Inferior parietal cortex (tissue), 1 donor: ENCODE results near the gene NR1H3.

Experiments used
- DNase-seq: peaks from one replicate; pipeline ENCODE4 v3.0.0-alpha.2; 2016; ENCODE audit errors: extremely low spot score

The NR1H3 gene

DNA sequence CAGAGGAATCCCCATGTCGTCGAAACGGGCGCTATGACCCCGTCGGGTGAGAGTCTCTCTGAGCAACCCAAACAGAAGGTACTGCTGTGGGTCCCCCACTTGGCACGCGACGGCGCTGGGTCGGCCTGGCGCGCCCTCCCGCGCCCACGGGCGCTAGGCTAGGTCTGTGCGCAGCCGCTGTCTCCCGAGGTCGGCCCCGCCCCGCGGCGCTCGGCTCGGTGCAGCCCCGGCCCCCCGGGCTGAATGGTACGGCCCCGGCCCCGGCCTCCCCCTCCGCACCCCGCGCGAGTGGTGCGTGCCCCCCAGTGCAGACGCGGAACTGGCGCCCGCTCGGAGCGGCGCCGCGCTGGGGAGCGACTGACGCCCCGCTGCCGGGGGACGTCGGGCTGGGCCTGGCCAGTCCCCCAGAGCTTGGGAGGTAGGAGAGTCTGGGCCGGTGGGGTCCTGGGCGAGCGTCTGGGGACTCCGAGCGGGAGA, 12.1 kb downstream of the NR1H3 start, which contains the start of gene MADD:
Gene MADD, plus strand, starts transcription at position 305 of the 477 bp plus-strand sequence.
- peak; percentile 82 for DNase-seq

DNA sequence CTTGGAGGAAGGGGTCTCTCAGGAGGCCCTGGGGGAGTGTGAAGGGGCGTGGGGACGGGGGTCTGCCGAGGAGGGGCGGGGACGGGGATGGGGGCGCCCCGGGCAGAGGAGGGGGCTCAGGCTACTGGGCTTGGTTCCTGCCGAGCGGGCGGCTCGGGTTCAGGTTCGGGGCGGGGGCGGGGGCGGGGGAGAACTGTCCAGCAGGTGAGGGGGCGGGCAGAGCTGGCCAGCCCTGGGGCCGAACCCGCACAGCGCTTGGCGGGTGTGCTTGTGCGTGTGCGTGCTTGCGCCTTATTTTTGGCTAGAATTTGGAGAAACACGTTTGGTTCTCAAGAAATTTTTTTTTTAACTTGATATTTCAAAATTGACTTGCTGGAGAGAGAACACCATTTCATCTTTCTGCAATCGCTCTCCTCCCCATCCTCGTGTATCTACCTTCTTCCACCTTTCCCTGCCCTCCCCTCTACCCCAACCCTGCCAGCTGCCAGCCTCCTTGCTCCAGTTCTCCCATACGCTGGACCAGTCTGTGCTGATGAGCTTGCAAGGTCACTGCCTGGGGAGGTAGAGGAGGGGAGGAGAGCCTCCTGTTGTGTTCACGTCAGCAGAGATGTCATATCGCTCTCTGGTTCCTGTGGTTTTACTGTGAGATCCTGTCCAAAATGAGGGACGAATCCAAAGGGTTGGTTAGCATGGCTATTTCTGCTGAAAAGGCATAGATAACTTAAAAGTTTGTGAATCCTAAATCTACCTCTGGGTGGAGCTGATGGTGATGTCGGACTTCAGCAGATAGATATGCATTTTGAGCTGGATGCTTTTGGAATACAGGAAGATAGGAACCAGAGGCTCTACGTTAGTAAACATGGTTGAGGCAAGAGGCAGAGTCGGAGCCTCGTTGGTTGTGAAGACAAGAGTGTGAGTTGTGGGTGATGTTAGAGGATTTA, 12.8 kb downstream of the NR1H3 start:
- peak; percentile 54 for DNase-seq

DNA sequence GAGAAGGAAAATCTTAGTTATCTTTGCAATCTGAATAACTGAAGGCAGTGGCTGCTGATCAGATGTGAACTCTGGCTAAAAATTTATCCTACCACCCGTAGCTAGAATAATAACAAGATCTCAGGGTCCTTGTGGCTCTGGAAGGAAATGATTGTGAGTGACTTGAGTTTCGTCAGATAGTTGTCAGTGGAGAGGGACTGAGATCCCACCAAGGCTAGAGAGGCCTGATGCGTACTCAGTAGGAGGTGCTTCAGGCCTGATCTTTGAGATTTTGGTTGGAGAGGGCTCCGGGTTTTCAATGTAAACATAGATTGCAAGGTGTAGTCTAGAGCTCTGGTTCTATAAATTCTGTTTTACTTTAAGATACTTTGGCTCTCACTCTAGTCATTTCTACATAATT, 13.5 kb downstream of the NR1H3 start:
- DNase-seq = no peak

DNA sequence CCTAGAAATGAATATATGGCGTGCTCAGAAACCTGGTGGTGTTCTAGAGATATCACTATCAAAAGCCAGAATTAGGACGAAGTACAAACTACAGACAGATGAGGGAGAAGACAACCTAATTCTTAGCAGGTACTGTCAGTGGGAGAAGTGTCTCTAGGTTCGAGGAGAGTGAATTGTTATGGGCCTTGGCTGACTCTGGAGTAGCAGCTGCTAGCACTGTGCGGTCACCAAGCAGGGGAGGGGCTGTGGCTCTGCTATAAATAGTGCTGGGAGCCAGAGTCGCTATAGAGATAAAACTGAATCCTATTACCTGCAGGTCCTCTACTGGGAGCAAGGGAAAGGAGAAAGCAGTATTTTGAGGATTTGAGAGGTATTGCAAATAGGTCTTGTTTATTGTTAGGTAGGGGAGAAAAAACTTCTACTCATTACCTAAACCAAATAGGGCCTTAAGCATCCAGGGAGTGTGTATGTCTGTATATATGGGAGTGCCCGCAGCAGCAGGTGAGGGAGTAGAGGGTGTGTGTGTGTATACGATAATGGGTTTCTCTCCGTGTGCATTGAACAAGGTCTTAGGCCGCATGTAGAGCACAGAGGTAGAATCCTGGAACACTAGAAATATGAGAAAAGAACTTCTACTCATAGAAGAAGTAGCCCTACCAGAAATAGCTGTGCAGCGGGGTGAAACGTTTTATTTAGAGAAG, 14.3 kb downstream of the NR1H3 start:
- peak; percentile 43 for DNase-seq

DNA sequence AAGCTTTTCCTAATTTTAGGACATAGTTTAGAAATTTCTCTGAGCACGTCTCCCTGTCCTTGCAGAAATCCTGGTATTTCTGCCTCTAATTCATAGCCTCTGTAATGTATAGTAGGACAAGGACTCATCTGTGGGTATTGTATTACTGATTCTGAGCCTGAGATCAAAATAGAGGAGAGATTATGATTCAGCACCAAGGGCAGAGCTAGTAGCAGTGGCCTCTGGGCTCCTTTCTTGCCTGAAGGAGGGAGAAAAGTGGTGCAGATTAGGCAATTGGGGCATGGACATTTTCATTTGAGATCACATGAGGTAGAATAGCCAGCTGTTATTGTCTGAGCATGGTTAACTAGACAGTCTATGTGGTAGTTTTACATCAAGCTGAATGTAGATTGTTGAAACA, 14.9 kb downstream of the NR1H3 start:
- no peak for DNase-seq

DNA sequence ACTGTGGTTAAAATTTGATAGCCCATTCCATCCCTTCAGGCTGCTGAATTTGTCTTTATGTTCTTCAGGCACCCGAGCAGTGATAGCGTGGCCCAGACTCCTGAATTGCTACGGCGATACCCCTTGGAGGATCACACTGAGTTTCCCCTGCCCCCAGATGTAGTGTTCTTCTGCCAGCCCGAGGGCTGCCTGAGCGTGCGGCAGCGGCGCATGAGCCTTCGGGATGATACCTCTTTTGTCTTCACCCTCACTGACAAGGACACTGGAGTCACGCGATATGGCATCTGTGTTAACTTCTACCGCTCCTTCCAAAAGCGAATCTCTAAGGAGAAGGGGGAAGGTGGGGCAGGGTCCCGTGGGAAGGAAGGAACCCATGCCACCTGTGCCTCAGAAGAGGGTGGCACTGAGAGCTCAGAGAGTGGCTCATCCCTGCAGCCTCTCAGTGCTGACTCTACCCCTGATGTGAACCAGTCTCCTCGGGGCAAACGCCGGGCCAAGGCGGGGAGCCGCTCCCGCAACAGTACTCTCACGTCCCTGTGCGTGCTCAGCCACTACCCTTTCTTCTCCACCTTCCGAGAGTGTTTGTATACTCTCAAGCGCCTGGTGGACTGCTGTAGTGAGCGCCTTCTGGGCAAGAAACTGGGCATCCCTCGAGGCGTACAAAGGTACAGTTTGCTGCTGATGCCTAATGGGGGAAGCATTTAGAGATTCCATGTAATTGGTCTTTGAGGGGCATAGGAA, 16.9 kb downstream of the NR1H3 start:
- no peak for DNase-seq

DNA sequence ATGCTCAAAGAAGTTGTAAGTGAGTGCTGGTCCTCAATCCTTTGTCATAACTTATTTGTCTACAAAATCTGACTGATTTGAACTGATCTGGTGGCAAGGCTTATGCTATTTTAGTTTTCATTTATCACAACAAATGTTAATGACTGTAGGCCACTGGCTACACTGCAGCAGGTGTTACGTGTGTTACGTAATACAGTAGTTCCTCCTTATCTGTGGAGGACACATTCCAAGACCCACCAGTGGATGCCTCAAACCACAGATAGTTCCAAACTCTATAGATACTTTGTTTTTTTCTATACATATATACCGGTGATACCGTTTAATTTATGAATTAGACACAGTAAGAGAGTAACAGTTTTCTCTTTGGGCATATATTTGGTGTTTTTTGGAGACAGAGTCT, 19.1 kb downstream of the NR1H3 start:
- no peak for DNase-seq

DNA sequence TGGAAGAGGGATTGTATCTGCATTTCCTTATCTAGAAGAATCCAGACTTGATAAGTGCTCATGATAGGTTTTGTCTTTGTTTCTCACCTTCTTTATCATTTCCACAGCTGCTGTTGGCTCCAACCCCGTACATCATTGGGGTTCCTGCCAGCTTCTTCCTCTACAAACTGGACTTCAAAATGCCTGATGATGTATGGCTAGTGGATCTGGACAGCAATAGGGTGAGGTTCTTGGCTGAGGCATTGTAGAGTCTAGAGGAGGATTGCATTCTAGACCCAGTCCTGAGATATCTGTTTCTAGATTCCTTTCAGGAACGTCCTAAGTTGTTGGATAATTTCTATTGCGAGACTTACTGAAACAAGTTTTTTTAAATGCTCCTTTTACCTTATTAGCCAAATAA, 20.3 kb downstream of the NR1H3 start:
- no peak for DNase-seq

DNA sequence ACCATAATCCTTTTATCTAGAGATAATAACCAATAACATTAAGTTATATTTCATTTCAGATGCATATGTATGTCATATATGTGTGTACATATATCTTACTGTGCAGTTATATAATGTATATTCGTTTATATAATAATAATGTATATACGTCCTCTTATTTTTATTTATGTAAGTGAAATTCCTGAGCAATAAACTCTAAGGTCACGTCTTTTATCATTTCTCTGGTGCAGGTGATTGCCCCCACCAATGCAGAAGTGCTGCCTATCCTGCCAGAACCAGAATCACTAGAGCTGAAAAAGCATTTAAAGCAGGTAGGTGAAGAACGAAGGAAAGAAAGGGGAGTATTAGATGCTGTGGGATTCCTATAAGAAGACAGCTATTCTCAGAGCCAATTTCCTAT, 21.0 kb downstream of the NR1H3 start:
- DNase-seq = no peak

DNA sequence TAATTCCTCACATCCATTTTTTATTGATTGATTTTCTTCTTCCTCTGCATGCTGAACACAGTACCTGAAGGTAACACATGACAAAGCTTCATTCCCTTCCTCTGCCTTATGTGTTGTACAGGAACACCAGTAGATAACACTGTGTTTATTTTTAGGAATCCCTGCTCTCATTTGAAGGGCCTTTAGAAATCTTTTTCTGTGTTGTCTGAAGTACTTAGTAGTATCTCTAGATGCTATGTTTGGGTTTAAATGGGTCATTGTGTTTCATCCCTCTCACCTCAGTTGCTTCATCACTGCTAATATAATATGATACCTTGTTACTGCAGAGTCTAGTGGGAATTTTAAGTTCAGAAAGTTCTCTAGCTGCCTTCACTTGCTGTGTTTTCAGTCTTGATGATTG, 22.3 kb downstream of the NR1H3 start:
- no peak for DNase-seq

DNA sequence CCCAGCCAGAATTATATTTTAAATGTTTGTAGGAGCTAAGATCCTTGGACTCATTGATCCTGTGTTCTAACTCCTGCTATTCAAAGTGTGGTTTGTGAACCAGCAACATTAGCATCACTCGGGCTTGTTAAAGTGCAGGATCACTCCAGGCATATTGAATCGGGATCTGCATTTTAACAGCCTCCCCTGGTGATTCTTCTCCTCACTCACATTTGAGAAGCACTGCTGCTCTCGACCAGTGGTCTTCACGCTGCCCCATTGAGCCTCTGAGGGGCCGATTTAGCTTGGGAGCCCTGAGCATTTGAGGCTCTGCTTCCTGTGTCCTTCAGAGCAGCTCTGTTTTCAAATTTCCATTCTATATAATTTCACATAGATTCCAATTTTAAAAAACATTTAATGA, 23.1 kb downstream of the NR1H3 start:
- no peak for DNase-seq

DNA sequence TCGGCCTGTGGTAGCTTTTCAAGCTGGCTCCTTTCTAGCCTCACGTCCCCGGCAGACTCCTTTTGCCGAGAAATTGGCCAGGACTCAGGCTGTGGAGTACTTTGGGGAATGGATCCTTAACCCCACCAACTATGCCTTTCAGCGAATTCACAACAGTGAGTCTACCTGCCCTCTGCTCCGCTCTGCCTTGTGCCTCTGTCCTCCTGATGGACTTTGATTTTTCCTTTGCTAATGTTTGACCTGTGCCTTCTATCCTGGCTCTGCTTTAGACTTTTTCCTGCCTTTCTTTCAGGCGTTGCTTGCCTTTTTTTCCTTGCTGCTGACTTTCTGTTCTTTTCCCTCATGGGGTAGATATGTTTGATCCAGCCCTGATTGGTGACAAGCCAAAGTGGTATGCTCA, 24.7 kb downstream of the NR1H3 start:
- no peak for DNase-seq

DNA sequence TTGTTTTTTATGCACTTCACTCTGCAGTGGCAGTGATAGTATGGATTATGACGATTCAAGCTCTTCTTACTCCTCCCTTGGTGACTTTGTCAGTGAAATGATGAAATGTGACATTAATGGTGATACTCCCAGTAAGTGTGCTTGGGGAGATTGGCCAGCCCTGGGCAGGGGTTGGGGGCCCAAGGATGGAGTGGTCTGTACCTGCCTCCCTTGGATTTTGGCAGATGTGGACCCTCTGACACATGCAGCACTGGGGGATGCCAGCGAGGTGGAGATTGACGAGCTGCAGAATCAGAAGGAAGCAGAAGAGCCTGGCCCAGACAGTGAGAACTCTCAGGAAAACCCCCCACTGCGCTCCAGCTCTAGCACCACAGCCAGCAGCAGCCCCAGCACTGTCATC, 26.4 kb downstream of the NR1H3 start:
- DNase-seq = no peak

DNA sequence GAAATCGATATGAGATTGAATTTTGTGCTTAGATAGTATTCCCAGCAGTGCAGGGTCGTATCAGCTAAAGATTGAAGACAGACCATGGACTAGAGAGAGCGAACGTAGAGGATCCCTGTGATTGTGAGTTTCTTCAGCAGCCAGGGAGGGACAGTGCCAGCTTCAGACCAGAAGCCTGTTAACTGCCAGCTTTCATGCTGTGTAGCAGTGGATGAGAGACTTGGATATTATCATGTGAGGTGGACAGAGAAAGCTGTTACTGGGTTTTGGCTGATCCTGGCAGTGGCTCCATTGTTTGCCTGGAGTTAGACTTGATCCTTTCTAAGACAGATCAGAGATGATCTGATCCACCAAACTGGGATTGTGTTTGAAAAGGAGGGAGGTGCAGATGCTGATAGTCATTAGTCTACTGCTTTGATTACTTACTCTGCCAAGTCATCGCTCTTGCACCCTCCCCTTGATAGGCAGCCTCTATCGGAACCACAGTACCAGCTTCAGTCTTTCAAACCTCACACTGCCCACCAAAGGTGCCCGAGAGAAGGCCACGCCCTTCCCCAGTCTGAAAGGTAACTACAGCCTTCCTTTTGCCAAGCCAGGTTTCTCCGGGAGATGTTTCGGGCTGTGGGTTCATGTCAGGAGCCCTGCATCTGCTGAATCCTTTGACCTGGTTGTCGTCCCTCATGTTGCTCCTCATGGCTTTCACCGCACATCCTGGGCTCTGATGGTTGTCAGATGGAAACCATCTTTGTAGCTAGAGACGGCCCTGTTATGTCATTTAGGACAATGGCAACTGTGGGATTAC, 28.4 kb downstream of the NR1H3 start:
- no peak for DNase-seq

DNA sequence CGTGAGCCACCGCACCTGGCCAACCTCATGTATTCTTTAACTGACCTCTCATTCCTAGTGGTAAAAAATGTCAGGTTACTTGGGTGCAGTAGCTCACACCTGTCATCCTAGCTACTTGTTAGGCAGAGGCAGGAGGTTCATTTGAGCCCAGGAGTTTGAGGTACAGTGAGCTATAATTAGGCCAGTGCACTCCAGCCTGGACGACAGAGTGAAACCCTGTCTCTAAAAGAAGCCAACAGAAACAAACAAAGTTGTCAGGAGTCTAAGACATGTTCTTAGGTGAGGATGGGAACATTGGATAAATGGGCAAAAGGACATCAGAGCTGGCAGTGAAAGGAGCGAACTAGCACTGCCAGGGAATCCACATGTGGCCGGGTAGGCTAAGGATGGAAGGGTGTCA, 30.3 kb downstream of the NR1H3 start:
- no peak for DNase-seq

DNA sequence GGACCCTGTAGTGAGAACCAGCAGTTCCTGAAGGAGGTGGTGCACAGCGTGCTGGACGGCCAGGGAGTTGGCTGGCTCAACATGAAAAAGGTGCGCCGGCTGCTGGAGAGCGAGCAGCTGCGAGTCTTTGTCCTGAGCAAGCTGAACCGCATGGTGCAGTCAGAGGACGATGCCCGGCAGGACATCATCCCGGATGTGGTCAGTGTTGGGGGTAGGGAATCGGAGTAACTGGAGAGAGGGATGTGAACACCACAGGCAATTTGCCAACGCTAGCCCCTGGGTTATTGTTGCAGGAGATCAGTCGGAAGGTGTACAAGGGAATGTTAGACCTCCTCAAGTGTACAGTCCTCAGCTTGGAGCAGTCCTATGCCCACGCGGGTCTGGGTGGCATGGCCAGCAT, 32.1 kb downstream of the NR1H3 start:
- no peak for DNase-seq

DNA sequence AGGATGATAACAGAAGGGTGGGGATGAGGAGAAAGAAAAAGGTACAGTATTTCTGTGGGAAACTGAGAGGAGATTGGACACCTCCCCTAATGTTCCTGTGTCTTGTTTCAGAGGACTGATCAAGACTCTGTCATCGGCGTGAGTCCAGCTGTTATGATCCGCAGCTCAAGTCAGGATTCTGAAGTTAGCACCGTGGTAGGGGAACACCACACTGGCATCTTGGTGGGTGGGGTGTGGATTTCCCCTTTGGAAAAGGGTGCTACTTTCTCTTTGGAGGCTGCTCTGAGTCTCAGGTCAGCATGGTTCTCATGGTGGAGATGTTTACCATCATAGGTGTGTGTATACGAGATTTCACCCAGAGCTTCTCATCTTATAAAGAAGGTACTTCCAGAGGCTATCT, 37.6 kb downstream of the NR1H3 start:
- DNase-seq = no peak

DNA sequence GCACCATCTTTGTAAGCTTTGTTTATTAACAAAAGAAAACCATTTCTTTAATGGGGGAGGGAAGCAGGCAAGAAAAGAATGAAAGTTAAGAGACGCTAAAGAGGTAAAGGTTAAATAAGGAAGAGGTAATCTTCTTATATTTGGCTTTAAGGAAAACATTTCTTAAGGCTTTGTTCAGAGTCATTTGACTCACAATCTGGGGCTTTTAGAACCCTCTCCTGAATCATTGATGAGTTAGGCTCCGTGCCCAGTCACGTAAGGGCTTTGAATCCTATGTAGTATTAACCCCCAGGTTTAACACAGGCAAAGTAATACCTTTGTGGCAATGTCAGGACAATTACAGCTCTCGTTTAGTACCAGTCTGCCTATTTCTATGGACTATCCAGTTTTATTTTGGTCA, 38.2 kb downstream of the NR1H3 start:
- no peak for DNase-seq

DNA sequence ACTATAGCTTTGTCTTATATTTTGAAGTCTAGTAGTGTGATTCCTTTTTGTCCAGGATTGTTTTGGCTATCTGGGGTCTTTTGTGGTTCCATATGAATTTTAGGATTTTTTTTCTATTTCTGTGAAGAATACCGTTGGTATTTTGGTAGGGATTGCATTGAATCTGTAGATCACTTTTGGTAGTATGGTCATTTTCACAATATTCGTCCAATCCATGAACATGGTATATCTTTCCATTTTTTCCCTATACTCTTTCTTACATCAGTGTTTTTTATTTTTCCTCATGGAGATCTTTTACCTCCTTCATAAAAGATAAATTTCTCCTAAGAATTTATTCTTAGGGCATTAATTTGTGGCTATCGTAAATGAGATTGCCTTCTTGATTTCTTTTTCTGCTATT, 41.3 kb downstream of the NR1H3 start:
- no peak for DNase-seq

DNA sequence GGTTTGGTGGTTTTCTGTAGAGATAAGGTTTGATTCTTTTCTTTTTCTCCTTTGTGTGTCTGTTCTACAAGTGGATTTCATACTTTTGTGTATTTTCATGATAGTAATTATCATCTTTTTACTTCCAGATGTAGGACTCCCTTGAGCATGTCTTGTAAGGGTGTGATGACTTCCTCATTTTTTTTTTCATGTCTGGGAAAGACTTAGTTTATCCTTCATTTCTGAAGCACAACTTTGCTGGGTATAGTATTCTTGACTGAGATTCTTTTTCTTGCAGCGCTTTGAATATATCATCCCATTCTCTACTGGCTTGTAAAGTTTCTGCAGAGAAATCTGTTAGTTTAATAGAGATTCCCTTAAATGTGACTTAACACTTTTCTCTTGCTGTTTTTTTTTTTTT, 45.1 kb downstream of the NR1H3 start:
- no peak for DNase-seq

DNA sequence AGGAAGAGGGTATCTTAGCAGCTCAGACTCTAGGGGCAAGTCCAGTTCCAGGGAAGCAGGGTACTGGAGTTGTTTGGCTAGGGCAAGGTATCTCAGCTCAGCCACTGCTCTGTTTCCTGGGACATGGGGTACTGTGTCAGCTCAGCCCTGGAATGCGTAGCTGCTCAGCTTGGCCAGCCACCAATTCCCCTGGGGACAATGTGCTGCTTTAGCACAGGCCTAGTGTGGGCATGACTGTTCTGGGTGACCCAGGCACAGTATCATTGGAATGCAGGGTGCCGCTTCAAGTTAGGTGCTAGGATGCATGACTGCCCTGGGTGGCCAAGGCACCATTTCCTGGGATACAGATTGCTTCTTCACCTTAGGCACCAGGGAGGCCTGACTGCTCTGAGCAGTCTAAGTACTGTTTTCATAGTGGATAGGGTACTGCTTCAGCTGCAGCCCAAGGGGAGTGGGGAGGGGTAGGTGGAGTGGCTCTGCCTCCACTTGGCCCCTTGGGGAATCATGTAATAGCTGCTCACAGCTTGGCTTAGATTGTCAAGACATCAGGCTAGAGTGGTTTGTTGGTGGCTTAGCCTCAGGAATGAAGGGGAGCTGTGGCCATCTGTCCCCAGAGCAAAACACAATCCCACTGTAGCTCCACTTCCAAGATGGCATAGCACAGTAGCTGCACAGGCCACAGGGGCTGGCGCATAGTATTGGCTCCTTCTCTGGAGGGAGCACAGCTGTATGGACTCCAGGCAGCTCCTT, 48.1 kb downstream of the NR1H3 start:
- peak; percentile 64 for DNase-seq
